ENCODE results near the gene CCDC85C.
A peak's percentile ranks its signal among the peaks of the same experiment; 100 is the strongest.

CCDC85C gene

GRCh38 chr14:99522934-99523703 is 80.9 kb downstream of the CCDC85C start:
- no peak for DNase-seq (ENCODE audit: low read depth in 3 of 3)

- no peak for DNase-seq (ENCODE audit: low read depth in 3 of 3)
Measured at GRCh38 chr14:99522457-99522891, 81.5 kb downstream of the CCDC85C start.

- no peak for DNase-seq (ENCODE audit: low read depth in 3 of 3)
Measured at GRCh38 chr14:99522025-99522401, 82.0 kb downstream of the CCDC85C start.

GRCh38 chr14:99521176-99522024 is 82.6 kb downstream of the CCDC85C start:
- no peak for DNase-seq (ENCODE audit: low read depth in 3 of 3)

GRCh38 chr14:99520571-99521081 is 83.4 kb downstream of the CCDC85C start:
- no peak for DNase-seq (ENCODE audit: low read depth in 3 of 3)

GRCh38 chr14:99519931-99520421 is 84.0 kb downstream of the CCDC85C start:
- DNase-seq (ENCODE audit: low read depth in 3 of 3), result no peak

GRCh38 chr14:99519347-99519881 is 84.6 kb downstream of the CCDC85C start:
- DNase-seq (ENCODE audit: low read depth in 3 of 3), result no peak

- DNase-seq (ENCODE audit: low read depth in 3 of 3), result peak; percentile 70 to 80 (median 71)
Measured at GRCh38 chr14:99518441-99519346, 85.3 kb downstream of the CCDC85C start.

- DNase-seq (ENCODE audit: low read depth in 3 of 3), result no peak
Measured at GRCh38 chr14:99517643-99518381, 86.2 kb downstream of the CCDC85C start.

GRCh38 chr14:99516871-99517642 is 87.0 kb downstream of the CCDC85C start:
- no peak for DNase-seq (ENCODE audit: low read depth in 3 of 3)

- DNase-seq (ENCODE audit: low read depth in 3 of 3), result no peak
Measured at GRCh38 chr14:99516156-99516870, 87.7 kb downstream of the CCDC85C start.

GRCh38 chr14:99515301-99516155 is 88.5 kb downstream of the CCDC85C start:
- no peak for DNase-seq (ENCODE audit: low read depth in 3 of 3)

GRCh38 chr14:99514552-99515300 is 89.3 kb downstream of the CCDC85C start:
- no peak for DNase-seq (ENCODE audit: low read depth in 3 of 3)

- DNase-seq (ENCODE audit: low read depth in 3 of 3), result no peak
Measured at GRCh38 chr14:99513946-99514551, 90.0 kb downstream of the CCDC85C start.

GRCh38 chr14:99513183-99513694 is 90.8 kb downstream of the CCDC85C start:
- no peak for DNase-seq (ENCODE audit: low read depth in 3 of 3)

GRCh38 chr14:99512571-99513182 is 91.3 kb downstream of the CCDC85C start:
- no peak for DNase-seq (ENCODE audit: low read depth in 3 of 3)

Measured in stimulated activated CD4-positive, alpha-beta T cell treated with anti-CD3 and anti-CD28 coated beads, TNF-alpha, amount 100 ng/mL, for 24 hours (primary cell).